HepG2 (cell line): Measurements from ENCODE around the gene CTNNA2. TPM values are rescaled to one million over a fixed set of nuclear protein-coding genes. Genes with fewer than 3 reads are reported as not detected.

Experiments used
- ATAC-seq: fragments of 200-7000 bp; cut with Tn5 transposase; 3 replicates; pipeline ENCODE4 v1.9.1; 2020; ENCODE audit warnings: mild to moderate bottlenecking, moderate library complexity
- BruUV-seq: library from RNA; stranded (reverse); fragments of 400-500 nt; replicated peaks from 2 replicates; lab custom pipeline; 2021; lab: Mats Ljungman, UMichigan
- CTCF ChIA-PET: fragments of 300-600 bp; formaldehyde crosslinking; extraction: SDS; loops from one replicate; lab custom pipeline; 2021; ENCODE audit warnings: low total read pairs, inconsistent platforms, low intra/inter-chr PET ratio; lab: Yijun Ruan, JAX
- POLR2A ChIA-PET: fragments of 350-600 bp; sonication (Branson Sonifier 250); formaldehyde crosslinking; loops from one replicate; lab custom pipeline; 2020; ENCODE audit warnings: antibody characterized with exemption, inconsistent platforms; lab: Yijun Ruan, JAX
- DNase-seq: peaks from one replicate; pipeline ENCODE4 v3.0.0-alpha.2; 2015; ENCODE audit warnings: low spot score
- FAIRE-seq: peaks from 3 replicates; lab custom pipeline; 2011; peaks lifted over from hg19 to GRCh38; lab: Jason Lieb, UNC
- H2AFZ ChIP-seq: one replicate; pipeline ENCODE4 v1.6.1; 2011; ENCODE audit warnings: low read length, inconsistent platforms
- H3K27ac ChIP-seq: fragments of 300-600 bp; 3 replicates; pipeline ENCODE4 v1.8.0; 2011; ENCODE audit warnings: mixed run types, mild to moderate bottlenecking, mixed read lengths, low read length, inconsistent platforms; ENCODE audit not compliant: insufficient read depth; ENCODE audit errors: extremely low read length
- H3K27me3 ChIP-seq, 2 experiments: fragments of 200-600 bp in 1 of 2; 2 replicates in 1 of 2; 3 replicates in 1 of 2; pipeline versions ENCODE4 v1.6.0 to v1.8.0; 2011; ENCODE audit warnings: low read length in 2 of 2, mild to moderate bottlenecking in 2 of 2, moderate library complexity in 2 of 2, inconsistent platforms in 1 of 2; ENCODE audit not compliant: insufficient read depth in 2 of 2, control insufficient read depth in 1 of 2
- H3K36me3 ChIP-seq, 2 experiments: fragments of 200-600 bp in 1 of 2; replicated peaks in 1 of 2; 2 replicates in 1 of 2; 3 replicates in 1 of 2; pipeline versions ENCODE4 v1.5.1 to v1.8.0; 2011; ENCODE audit warnings: low read length in 2 of 2, inconsistent platforms in 1 of 2; ENCODE audit not compliant: insufficient read depth in 2 of 2, control insufficient read depth in 1 of 2
- H3K4me1 ChIP-seq: 2 replicates; pipeline ENCODE4 v1.5.1; 2012; ENCODE audit warnings: low read length, inconsistent platforms; ENCODE audit not compliant: insufficient read depth
- H3K4me2 ChIP-seq: 2 replicates; pipeline ENCODE4 v1.6.0; 2011; ENCODE audit warnings: low read depth, low read length, inconsistent platforms
- H3K4me3 ChIP-seq, 3 experiments: fragments of 200-600 bp in 1 of 3; sonication (generic), shearing (Covaris generic) in 1 of 3; replicated peaks in 1 of 3; 2 replicates each; pipeline ENCODE4 v1.5.1; 2011 to 2016; ENCODE audit warnings: low read length in 3 of 3, inconsistent platforms in 2 of 3, low read depth in 2 of 3, mild to moderate bottlenecking in 2 of 3, control low read depth in 1 of 3, mixed read lengths in 1 of 3; ENCODE audit not compliant: insufficient read depth in 1 of 3
- H3K79me2 ChIP-seq: one replicate; pipeline ENCODE4 v1.6.1; 2011; ENCODE audit warnings: low read length, inconsistent platforms; ENCODE audit not compliant: insufficient read depth
- H3K9ac ChIP-seq: 2 replicates; pipeline ENCODE4 v1.6.0; 2011; ENCODE audit warnings: mild to moderate bottlenecking, low read depth, low read length, inconsistent platforms; ENCODE audit not compliant: insufficient read depth
- H3K9me3 ChIP-seq: 2 replicates; pipeline ENCODE4 v1.5.1; 2012; ENCODE audit warnings: mild to moderate bottlenecking, low read length
- H4K20me1 ChIP-seq: 2 replicates; pipeline ENCODE4 v1.6.0; 2011; ENCODE audit warnings: inconsistent platforms, mild to moderate bottlenecking, low read length, moderate library complexity; ENCODE audit not compliant: insufficient read depth
- ARNT ChIP-seq: fragments of 450-650 bp; IDR thresholded peaks from 2 replicates; pipeline ENCODE4 v1.6.1; 2017
- FOXC1 ChIP-seq: sonication (generic); formaldehyde crosslinking; IDR thresholded peaks from 2 replicates; pipeline ENCODE4 v1.8.0; 2022; ENCODE audit warnings: mild to moderate bottlenecking, missing genetic modification reagents, borderline replicate concordance
- GZF1 ChIP-seq: sonication (generic); formaldehyde crosslinking; IDR thresholded peaks from 2 replicates; pipeline ENCODE4 v1.5.1; 2020; ENCODE audit warnings: mild to moderate bottlenecking, missing genetic modification reagents
- KAT2B ChIP-seq: fragments of 150-350 bp; IDR thresholded peaks from 2 replicates; pipeline ENCODE4 v1.6.1; 2014; ENCODE audit warnings: low read depth, low read length, borderline replicate concordance
- PAX8 ChIP-seq: sonication (generic); formaldehyde crosslinking; IDR thresholded peaks from 2 replicates; pipeline ENCODE4 v1.8.0; 2022; ENCODE audit warnings: mild to moderate bottlenecking, missing genetic modification reagents, borderline replicate concordance
- PHF20 ChIP-seq: sonication (generic); formaldehyde crosslinking; IDR thresholded peaks from 2 replicates; pipeline ENCODE4 v1.5.0; 2020; ENCODE audit warnings: mild to moderate bottlenecking, missing genetic modification reagents
- RORA ChIP-seq: sonication (generic); formaldehyde crosslinking; IDR thresholded peaks from 2 replicates; pipeline ENCODE4 v1.5.0; 2020; ENCODE audit warnings: mild to moderate bottlenecking, missing genetic modification reagents, moderate library complexity
- TAF1 ChIP-seq: sonication (generic); formaldehyde crosslinking; IDR thresholded peaks from 2 replicates; pipeline ENCODE4 v1.4.0; 2020; ENCODE audit warnings: missing genetic modification reagents
- TEAD2 ChIP-seq: sonication (generic); formaldehyde crosslinking; IDR thresholded peaks from 2 replicates; pipeline ENCODE4 v1.9.0; 2021; ENCODE audit warnings: missing genetic modification reagents
- TRIM22 ChIP-seq: fragments of 450-650 bp; IDR thresholded peaks from 2 replicates; pipeline ENCODE4 v1.6.1; 2017
- YEATS2 ChIP-seq: sonication (generic); formaldehyde crosslinking; IDR thresholded peaks from 2 replicates; pipeline ENCODE4 v1.4.0; 2020; ENCODE audit warnings: missing genetic modification reagents, borderline replicate concordance
- ZBTB46 ChIP-seq: sonication (generic); formaldehyde crosslinking; IDR thresholded peaks from 2 replicates; pipeline ENCODE4 v1.4.0; 2020; ENCODE audit warnings: mild to moderate bottlenecking, missing genetic modification reagents, borderline replicate concordance
- ZFP36L2 ChIP-seq: sonication (generic); formaldehyde crosslinking; IDR thresholded peaks from 2 replicates; pipeline ENCODE4 v1.4.0; 2020; ENCODE audit warnings: missing genetic modification reagents
- ZHX2 ChIP-seq, 2 experiments: sonication (generic) in 1 of 2; formaldehyde crosslinking in 1 of 2; IDR thresholded peaks; 2 replicates each; pipeline versions ENCODE4 v1.6.1 to v1.9.0; 2014 to 2022; ENCODE audit warnings: antibody characterized with exemption in 1 of 2, borderline replicate concordance in 1 of 2, inconsistent platforms in 1 of 2, low read depth in 1 of 2, missing genetic modification reagents in 1 of 2
- ZMYM4 ChIP-seq: sonication (generic); formaldehyde crosslinking; IDR thresholded peaks from 2 replicates; pipeline ENCODE4 v1.8.1; 2023; ENCODE audit warnings: mild to moderate bottlenecking, missing genetic modification reagents
- ZNF274 ChIP-seq: sonication (generic); formaldehyde crosslinking; IDR thresholded peaks from 2 replicates; pipeline ENCODE4 v1.5.1; 2020; ENCODE audit warnings: mild to moderate bottlenecking, missing genetic modification reagents
- ZNF724P ChIP-seq: sonication (generic); formaldehyde crosslinking; IDR thresholded peaks from 2 replicates; pipeline ENCODE4 v1.8.0; 2022; ENCODE audit warnings: missing genetic modification reagents, borderline replicate concordance
- ZZZ3 ChIP-seq: sonication (generic); formaldehyde crosslinking; IDR thresholded peaks from 2 replicates; pipeline ENCODE4 v1.4.0; 2020; ENCODE audit warnings: missing genetic modification reagents, mild to moderate bottlenecking, borderline replicate concordance
- WGBS: methylation state at CpG from one replicate; pipeline ENCODE4 v1.1.6; 2017; ENCODE audit warnings: low lambda C conversion rate; 5-methylcytosine and 5-hydroxymethylcytosine counted together
- in situ Hi-C: cut with HindIII; loops from 2 replicates; pipeline ENCODE4 v1.10.0; 2017; ENCODE audit warnings: low pct_unique_long_range_greater_than_20kb; ENCODE audit not compliant: extremely low pct_ligation_motif_present
- intact Hi-C: fragments of 100-400 bp; cut with micrococcal nuclease; formaldehyde crosslinking; loops from one replicate; pipeline ENCODE4 v1.10.0; 2022; ENCODE audit not compliant: unreplicated experiment
- polyA plus RNA-seq, 8 experiments: library from polyadenylated mRNA; depleted of rRNA in 3 of 8; stranded (reverse) in 7 of 8; unstranded in 1 of 8; fragments of >200 nt; fragmentation: Illumina TruSeq in 4 of 8; extraction: Trizol in 4 of 8; gene quantifications; 2 replicates each; pipeline versions ENCODE4 v1.2.1 to v1.2.3, GENCODE V29; 2011 to 2016; ENCODE audit warnings: low read depth in 4 of 8, missing spikeins in 1 of 8, mixed read lengths in 1 of 8; ENCODE audit not compliant: insufficient read depth in 1 of 8
- total RNA-seq, 5 experiments: library from RNA; depleted of rRNA; stranded (reverse); fragments of >200 nt; fragmentation: Illumina TruSeq; extraction: Trizol; gene quantifications; 2 replicates each; pipeline ENCODE4 v1.2.3, GENCODE V29; 2016; ENCODE audit warnings: low read depth in 1 of 5

CTNNA2 gene
- total and polyA plus RNA-seq, 2 of the 13 experiments (the other 11 are each of a cell fraction or from before 2014, with no cell fraction given): not detected

- Histone ChIP-seq H3K9ac (no peak overlapping the region), H2AFZ (no peak overlapping the region), H3K79me2 (no peaks in the 10 kb centered on the region), H3K4me3 (no peak overlapping the region), H3K9me3 (peaks cover 38% of the 10 kb centered on the region), H4K20me1 (no peaks in the 10 kb centered on the region), H3K4me1 (no peaks in the 10 kb centered on the region), H3K27me3 (no peaks in the 10 kb centered on the region), H3K4me2 (no peak overlapping the region), H3K36me3 (no peaks in the 10 kb centered on the region), H3K27ac (no peak overlapping the region)
- ChIA-PET POLR2A (no interaction called here), CTCF (no interaction called here)
- DNase-seq (no peak), FAIRE-seq (no peak), ATAC-seq (no peak)
- intact Hi-C loops (no loop called here), in situ Hi-C loops (no loop called here)
- BruUV-seq: no TSS peak
- 6% methylated on average over 3 of the region's 3 CpGs for WGBS
- TF ChIP-seq RORA (CRISPR knock-in tag) (no peak), ZFP36L2 (CRISPR knock-in tag) (no peak), ZMYM4 (CRISPR knock-in tag) (no peak), YEATS2 (CRISPR knock-in tag) (no peak), FOXC1 (CRISPR knock-in tag) (no peak), GZF1 (CRISPR knock-in tag) (no peak), KAT2B (no peak), ZZZ3 (CRISPR knock-in tag) (no peak), PAX8 (CRISPR knock-in tag) (no peak), ZNF724P (no peak), TEAD2 (CRISPR knock-in tag) (no peak), ZHX2 (IDR thresholded peaks at IDR 0.05; ENCODE audit: low read depth) (no peak), ZHX2 (CRISPR knock-in tag; IDR thresholded peaks at IDR 0.05; ENCODE audit: borderline replicate concordance) (no peak), ARNT (no peak), ZNF274 (CRISPR knock-in tag) (no peak), PHF20 (CRISPR knock-in tag) (no peak), ZBTB46 (CRISPR knock-in tag) (no peak), TAF1 (no peak), TRIM22 (no peak)
Measured at GRCh38 chr2:80489717-80490116, 976.9 kb downstream of the CTNNA2 start.
